Germinal center (tissue), 1 donor: ENCODE measurements around the gene STAT4.

Experiments
- DNase-seq: peaks from one replicate; pipeline ENCODE4 v3.0.0; 2012; ENCODE audit warnings: mixed read lengths, low spot score

The STAT4 gene

GRCh38 chr2:191173206-191173605 lies 22.4 kb upstream of the STAT4 start:
- DNase-seq = no peak

GRCh38 chr2:191171708-191172355 lies 21.0 kb upstream of the STAT4 start:
- no peak for DNase-seq

- no peak for DNase-seq
Measured at GRCh38 chr2:191171286-191171685, 20.5 kb upstream of the STAT4 start.

GRCh38 chr2:191170773-191171172 lies 20.0 kb upstream of the STAT4 start:
- no peak for DNase-seq

GRCh38 chr2:191170301-191170636 lies 19.5 kb upstream of the STAT4 start:
- no peak for DNase-seq

GRCh38 chr2:191169456-191170300 lies 18.9 kb upstream of the STAT4 start:
- DNase-seq = no peak

- DNase-seq = no peak
Measured at GRCh38 chr2:191167766-191168165, 17.0 kb upstream of the STAT4 start.

- no peak for DNase-seq
Measured at GRCh38 chr2:191166756-191167445, 16.1 kb upstream of the STAT4 start.

- DNase-seq = no peak
Measured at GRCh38 chr2:191166111-191166755, 15.4 kb upstream of the STAT4 start.

- peak; percentile 41 for DNase-seq
Measured at GRCh38 chr2:191165176-191165643, 14.4 kb upstream of the STAT4 start.

GRCh38 chr2:191158747-191159146 lies 8.0 kb upstream of the STAT4 start:
- no peak for DNase-seq

GRCh38 chr2:191158193-191158592 lies 7.4 kb upstream of the STAT4 start:
- DNase-seq = no peak

GRCh38 chr2:191155608-191156071 lies 4.8 kb upstream of the STAT4 start:
- DNase-seq = no peak

- no peak for DNase-seq
Measured at GRCh38 chr2:191153716-191154115, 2.9 kb upstream of the STAT4 start.

GRCh38 chr2:191152482-191153240 lies 1.9 kb upstream of the STAT4 start:
- DNase-seq = no peak

- no peak for DNase-seq
Measured at GRCh38 chr2:191151331-191151730, 537 bp upstream of the STAT4 start.

GRCh38 chr2:191150230-191150599 lies 579 bp downstream of the STAT4 start:
- no peak for DNase-seq

GRCh38 chr2:191149391-191149790 lies 1.4 kb downstream of the STAT4 start:
- no peak for DNase-seq

GRCh38 chr2:191148791-191149190 lies 2.0 kb downstream of the STAT4 start:
- no peak for DNase-seq

- no peak for DNase-seq
Measured at GRCh38 chr2:191148281-191148680, 2.5 kb downstream of the STAT4 start.

- no peak for DNase-seq
Measured at GRCh38 chr2:191145769-191146471, 4.9 kb downstream of the STAT4 start.
